ENCODE data around the gene SERPINA3. TPM values are rescaled to one million over a fixed set of nuclear protein-coding genes. Genes with fewer than 3 reads are reported as not detected.
"Not testable (repeated sequence)": the region's sequence is repeated elsewhere in the genome, so short reads cannot be mapped to it uniquely, and the experiment has no call there.

The SERPINA3 gene
- polyA plus RNA-seq, 4 donors = 0.12 to 0.53 TPM; not detected in 2

GRCh38 chr14:94631050-94631449 is 18.9 kb downstream of the SERPINA3 start:
- DNase-seq (ENCODE audit: low read depth in 4 of 4, low spot score in 3 of 4) = no peak

- DNase-seq (ENCODE audit: low read depth in 4 of 4, low spot score in 3 of 4) = no peak
These were observed 19.5 kb downstream of the SERPINA3 start for GRCh38 chr14:94631536-94632304.

DNA sequence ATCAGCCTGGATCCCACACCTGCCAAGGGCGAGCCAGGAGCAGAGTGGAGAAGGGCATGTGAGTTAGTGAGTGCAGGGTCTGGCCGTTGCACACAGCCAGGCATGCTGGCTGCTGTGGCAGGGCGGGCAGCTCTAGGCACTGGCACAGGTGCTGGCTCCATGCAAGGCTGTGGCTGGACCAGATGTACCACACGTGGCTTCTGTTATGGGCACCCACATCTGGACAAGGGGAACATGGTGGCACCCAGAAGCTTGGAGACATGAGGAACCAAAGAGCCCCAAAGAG is 20.1 kb downstream of the SERPINA3 start:
- no peak for DNase-seq (ENCODE audit: low read depth in 4 of 4, low spot score in 3 of 4)

- DNase-seq (ENCODE audit: low read depth in 4 of 4, low spot score in 3 of 4) = no peak
These were observed 20.9 kb downstream of the SERPINA3 start for GRCh38 chr14:94633121-94633520.

DNA sequence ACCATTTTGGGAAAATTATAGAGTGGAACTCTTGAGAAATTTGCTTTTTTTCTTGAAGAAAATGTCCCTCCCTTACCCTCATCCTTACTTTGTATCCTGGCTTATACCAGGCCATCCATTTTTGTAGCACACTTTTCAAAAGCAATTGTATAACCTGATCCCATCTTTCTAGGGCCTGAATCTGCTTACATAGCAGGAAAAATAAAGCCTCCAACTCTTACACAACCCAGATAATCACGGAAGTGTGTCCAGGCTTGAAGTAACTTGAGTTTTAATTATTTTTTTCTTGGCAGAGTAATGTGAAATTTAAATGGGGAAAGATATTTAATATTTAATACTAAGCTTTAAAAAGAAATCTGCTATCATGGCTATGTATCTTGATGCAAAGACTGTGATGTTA is 23.0 kb downstream of the SERPINA3 start:
- DNase-seq (ENCODE audit: low read depth in 4 of 4, low spot score in 3 of 4) = no peak

DNA sequence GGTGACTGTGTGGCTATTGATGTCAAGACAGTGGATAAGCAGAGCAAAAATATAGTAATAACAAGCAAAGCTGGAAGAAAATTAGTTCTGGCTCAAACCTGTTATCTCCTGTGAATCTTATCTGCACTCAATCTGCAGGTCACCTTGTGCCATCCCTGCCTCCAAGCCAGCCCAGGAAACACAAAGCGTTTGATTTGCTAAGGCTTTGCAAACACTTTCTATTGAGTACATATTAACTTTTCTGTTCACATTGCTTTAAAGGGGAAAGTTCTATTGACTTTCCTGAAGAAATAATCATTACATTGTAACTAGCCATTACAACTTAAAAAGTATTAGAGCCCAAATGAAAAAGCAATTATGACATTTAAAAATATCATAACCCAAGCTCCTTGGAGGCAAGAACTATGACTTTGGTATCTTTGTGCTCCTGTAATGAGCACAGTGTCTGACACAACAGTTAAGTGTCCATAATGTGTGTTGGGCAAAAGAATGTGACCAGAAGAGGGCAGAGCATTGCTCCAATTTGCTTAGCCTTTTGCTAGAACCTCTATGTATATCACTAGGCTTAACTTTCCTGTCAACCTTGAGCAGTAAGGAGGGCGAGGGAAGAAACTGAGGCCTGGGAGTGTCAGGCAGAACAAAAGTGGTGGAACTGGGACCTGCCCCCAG is 24.7 kb downstream of the SERPINA3 start:
- no peak for DNase-seq (ENCODE audit: low read depth in 4 of 4, low spot score in 3 of 4)

DNA sequence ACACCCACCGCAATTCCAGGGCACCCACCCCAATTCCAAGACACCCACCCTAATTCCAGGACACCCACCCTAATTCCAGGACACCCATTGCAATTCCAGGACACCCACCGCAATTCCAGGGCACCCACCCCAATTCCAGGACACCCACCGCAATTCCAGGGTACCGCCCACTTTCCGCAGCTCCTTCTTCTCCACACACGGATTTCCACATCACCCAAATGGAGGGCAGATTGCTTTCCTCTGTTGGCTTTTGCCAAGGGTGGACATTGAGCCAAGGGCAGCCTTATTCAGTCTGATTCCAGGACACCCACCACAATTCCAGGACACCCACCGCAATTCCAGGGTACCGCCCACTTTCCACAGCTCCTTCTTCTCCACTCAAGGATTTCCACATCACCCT is 25.6 kb downstream of the SERPINA3 start:
- DNase-seq (ENCODE audit: low read depth in 4 of 4, low spot score in 3 of 4) = not testable (repeated sequence)

- peak in 1 of 4 donors; percentile 6 for DNase-seq (ENCODE audit: low read depth in 4 of 4, low spot score in 3 of 4)
These were observed 26.1 kb downstream of the SERPINA3 start for GRCh38 chr14:94638339-94638738.

DNA sequence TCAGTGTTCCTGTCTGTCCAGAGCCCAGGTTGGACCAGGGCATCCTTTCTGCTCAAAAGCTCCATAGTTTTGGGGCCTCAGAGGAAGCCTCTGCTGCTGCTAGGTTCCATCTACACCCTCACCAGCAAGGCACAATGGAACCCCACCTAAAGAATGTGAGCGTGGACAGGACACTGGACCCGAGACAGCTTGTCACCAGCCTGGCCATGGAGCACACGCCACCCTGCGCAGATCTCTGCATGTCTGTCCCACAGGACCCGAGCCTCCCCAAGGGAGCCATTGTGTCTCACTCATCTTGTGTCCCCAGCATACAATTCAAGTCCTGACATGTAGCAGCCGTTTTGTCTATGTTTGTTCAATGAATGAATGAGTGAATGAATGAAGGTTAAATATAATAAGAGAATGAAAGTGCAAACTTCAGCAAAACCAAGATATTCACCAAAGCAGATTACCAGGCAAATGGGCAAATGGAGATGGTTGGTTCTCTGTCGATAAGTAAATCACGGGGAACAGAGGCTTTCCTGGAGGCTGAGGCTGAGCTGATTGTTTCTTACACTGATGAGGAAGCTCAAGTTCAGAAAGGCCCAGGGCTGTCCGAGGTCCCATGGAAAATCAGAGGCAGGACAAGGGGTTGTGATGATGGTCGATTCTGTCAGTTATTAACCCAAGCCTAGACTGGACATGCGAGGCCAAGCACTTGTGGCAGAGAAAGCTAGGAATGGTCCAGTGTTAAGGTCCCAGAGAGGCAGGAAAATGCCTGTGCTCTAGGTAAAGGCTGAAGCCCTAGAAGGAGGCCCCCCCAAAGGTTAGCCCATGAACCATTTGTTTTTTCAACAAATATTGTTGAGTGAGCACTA is 27.0 kb downstream of the SERPINA3 start:
- no peak for DNase-seq (ENCODE audit: low read depth in 4 of 4, low spot score in 3 of 4)

GRCh38 chr14:94640721-94641631 is 28.8 kb downstream of the SERPINA3 start:
- no peak for DNase-seq (ENCODE audit: low read depth in 4 of 4, low spot score in 3 of 4)

DNA sequence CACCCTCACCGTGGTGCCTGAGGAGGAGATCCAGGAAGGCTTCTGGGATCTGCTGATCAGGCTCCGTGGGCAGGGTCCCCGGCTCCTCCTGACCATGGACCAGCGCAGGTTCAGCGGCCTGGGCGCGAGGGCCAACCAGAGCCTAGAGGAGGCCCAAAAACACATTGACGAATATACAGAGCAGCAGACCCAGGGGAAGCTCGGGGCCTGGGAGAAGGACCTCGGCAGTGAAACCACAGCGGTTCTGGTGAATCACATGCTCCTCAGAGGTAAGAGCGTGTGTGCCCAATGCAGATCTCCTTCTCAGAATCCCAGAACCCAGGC is 29.4 kb downstream of the SERPINA3 start:
- no peak for DNase-seq (ENCODE audit: low read depth in 4 of 4, low spot score in 3 of 4)

DNA sequence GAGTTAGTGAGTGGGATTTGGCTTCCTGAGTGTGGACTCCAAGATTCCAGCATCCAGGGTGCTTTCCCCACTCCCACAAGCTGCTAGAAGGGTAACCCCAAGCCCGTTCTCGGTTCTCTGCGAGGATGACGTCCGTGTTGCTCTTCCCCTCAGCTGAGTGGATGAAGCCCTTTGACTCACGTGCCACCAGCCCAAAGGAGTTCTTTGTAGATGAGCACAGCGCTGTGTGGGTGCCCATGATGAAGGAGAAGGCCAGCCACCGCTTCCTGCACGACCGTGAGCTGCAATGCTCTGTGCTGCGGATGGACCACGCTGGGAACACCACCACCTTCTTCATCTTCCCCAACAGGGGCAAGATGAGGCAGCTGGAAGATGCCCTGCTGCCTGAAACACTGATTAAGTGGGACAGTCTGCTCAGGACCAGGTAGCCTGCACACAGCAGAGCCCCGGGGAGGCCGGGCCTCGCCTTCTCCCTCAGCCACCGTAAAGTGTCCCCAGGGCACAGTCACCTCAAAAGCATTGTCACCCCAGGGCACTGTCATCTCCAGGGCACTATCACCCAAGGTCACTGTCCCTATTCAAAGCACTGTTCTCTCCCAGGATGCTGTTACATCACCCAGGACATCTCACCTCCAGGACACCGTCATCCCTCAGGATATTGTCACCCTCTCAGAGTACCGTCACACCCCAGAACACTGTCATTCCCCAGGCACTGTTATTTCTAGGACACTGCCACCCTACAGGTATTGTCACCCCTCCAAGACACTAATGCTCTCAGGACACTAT is 31.3 kb downstream of the SERPINA3 start:
- DNase-seq (ENCODE audit: low read depth in 4 of 4, low spot score in 3 of 4) = no peak

- DNase-seq (ENCODE audit: low read depth in 4 of 4, low spot score in 3 of 4) = no peak
These were observed 31.9 kb downstream of the SERPINA3 start for GRCh38 chr14:94644102-94644535.

- DNase-seq (ENCODE audit: low read depth in 4 of 4, low spot score in 3 of 4) = no peak
These were observed 33.9 kb downstream of the SERPINA3 start for GRCh38 chr14:94646066-94646465.

- no peak for DNase-seq (ENCODE audit: low read depth in 4 of 4, low spot score in 3 of 4)
These were observed 34.3 kb downstream of the SERPINA3 start for GRCh38 chr14:94646481-94646880.

GRCh38 chr14:94648801-94649200 is 36.6 kb downstream of the SERPINA3 start:
- no peak for DNase-seq (ENCODE audit: low read depth in 4 of 4, low spot score in 3 of 4)

- DNase-seq (ENCODE audit: low read depth in 4 of 4, low spot score in 3 of 4) = no peak
These were observed 37.6 kb downstream of the SERPINA3 start for GRCh38 chr14:94649543-94650443.

- no peak for DNase-seq (ENCODE audit: low read depth in 4 of 4, low spot score in 3 of 4)
These were observed 38.2 kb downstream of the SERPINA3 start for GRCh38 chr14:94650444-94650775.

Measured in right renal pelvis (tissue), 4 donors.